ENCODE results near the gene HLA-A.
"Not testable (repeated sequence)": the region's sequence is repeated elsewhere in the genome, so short reads cannot be mapped to it uniquely, and the experiment has no call there.

Gene HLA-A

DNA sequence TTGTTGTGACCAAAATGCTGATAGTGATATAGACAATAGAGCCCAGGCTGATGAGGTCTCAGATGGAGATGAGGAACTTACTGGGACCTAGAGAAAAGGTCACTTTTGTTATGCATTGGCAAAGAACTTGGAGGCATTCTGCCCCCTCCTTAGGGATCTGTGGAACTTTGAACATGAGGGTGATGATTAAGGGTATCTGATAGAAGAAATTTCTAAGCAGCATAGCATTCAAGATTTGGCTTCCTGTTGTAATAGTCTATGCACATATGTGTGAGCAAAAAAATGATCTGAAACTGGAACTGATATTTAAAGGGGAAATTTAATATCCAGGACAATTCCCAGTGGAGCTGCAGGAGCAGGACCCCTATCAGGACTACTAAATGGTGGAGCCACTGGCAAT lies 17.1 kb downstream of the HLA-A start:
- DNase-seq (ENCODE audit: extremely low read depth in 1 of 2, low read depth in 1 of 2): no peak

DNA sequence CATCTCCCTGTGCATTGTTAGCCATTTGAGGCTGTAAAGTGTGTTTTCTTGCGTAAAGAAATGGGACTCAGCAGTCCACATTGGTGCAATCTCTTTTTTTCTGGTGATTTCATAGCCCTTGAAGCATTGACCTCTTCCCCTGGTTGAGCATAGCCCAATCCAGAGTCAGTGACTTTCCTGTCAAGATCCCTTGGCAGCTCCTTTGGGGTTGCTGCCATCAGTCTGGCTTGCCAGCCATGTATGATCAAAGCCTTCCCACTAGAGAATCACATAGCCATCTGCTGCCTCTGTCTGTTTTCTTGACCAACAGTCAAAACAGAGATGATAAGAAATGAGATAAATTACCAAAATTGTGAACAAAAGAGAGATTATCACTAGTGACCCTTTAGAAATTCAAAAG lies 19.6 kb downstream of the HLA-A start:
- no peak for DNase-seq (ENCODE audit: extremely low read depth in 1 of 2, low read depth in 1 of 2)

DNA sequence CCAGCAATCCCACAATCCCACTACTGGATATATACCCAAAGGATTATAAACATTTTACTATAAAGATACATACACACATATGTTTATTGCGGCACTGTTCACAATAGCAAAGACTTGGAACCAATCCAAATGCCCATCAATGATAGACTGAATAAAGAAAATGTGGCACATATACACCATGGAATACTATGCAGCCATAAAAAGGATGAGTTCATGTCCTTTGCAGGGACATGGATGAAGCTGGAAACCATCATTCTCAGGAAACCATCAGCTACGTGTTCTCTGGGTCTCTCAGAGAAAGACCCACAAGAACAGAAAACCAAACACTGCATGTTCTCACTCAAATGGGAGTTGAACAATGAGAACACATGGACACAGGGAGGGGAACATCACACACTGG lies 21.4 kb downstream of the HLA-A start:
- not testable (repeated sequence) for DNase-seq (ENCODE audit: extremely low read depth in 1 of 2, low read depth in 1 of 2)

DNA sequence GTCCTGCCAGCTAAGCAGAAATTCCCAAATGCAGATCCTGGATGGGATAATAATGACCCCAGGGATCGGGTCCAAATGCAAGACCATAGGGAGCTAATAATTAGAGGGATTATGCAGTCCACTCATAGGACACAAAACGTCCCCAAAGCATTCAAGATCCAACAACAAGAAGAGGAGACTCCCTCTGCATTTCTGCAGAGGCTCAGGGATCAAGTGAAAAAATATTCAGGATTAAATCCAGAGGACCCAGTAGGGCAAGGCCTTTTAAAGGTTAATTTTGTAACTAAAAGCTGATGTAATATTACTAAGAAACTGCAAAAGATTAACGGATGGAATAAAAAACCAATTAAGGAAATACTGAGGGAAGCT lies 22.2 kb downstream of the HLA-A start:
- no peak for DNase-seq (ENCODE audit: extremely low read depth in 1 of 2, low read depth in 1 of 2)

DNA sequence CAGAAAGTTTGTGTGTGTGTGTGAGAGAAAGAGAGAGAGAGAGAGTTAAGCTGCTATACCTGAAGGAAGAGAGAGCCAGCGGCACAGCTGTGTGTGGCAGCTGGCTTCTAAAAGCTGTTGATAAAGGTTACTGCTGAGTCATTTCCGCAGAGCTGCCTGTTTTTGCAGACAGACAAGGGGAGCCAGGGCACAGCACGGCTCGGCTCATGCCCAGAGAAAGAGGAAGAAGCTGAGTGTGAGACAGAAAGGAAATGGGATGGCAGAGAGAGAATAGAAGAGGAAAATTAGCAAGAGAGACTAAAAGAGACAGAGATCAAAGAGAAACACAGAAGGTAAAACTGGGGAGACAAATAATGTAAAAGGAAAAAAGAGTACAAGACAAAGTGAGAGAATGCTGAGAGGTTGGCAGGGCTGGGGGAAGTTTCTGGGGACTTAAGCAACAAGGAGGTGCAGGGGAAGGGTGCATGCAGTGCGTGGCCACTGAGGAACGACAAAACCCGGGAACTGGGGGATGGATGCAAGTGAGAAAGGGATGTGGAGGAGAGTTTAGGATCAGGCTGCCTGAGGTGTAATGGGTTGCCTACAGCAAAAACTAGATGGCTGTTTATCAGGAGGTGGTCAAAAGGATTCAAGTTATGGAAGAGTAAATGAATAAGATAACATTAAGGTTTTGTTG lies 22.7 kb downstream of the HLA-A start:
- DNase-seq (ENCODE audit: extremely low read depth in 1 of 2, low read depth in 1 of 2): peak in 1 of 2 donors; percentile 61

DNA sequence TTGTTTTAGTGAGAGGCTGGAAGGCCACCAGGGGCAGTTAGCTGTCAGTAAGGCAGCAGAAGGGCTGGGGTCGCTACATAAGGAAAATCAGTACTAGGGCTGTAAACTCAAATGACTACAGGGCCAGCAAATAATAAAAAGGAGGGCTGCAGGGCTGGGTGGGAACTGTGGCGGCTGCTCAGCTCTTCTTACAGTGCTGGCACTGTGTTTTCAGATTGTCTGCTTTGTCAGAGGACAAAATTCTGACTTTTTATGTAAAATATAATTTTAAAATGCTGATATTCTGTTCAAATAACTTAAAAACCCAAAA lies 23.2 kb downstream of the HLA-A start:
- no peak for DNase-seq (ENCODE audit: extremely low read depth in 1 of 2, low read depth in 1 of 2)

DNA sequence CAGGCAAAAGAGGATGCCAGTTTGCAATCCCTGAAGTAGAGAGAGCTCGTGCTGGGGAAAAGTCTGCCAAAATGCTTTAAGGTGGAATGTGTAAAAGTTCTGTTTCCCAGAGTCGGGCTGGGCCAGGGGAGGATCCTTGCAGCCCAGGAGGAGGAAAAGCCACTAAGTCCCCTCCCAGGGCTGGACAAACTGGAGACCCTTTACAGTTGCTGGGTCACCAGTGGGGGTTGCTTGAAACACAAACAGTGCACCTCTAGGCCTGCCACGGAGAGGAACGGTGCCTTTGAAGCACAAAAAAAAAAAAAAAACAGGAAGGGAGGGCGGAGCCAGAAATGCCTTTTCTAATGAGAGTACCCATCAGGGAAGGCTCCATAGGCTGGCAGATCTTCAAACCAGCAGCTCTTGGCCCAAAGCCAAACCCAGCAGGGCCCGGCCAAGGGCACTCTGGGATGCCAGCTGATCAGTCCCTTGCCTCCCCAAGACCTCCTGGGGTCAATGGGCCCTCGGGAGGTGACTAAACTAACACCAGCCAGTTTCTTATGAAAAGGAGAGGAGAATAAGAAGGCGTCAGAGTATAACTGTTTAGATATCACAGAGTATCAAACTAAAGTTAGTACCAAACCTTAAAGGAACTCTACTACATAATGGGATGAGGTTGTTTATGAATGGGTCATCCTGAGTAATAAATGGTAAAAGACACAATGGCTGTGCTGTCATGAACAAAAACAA lies 23.7 kb downstream of the HLA-A start:
- DNase-seq (ENCODE audit: extremely low read depth in 1 of 2, low read depth in 1 of 2): no peak

DNA sequence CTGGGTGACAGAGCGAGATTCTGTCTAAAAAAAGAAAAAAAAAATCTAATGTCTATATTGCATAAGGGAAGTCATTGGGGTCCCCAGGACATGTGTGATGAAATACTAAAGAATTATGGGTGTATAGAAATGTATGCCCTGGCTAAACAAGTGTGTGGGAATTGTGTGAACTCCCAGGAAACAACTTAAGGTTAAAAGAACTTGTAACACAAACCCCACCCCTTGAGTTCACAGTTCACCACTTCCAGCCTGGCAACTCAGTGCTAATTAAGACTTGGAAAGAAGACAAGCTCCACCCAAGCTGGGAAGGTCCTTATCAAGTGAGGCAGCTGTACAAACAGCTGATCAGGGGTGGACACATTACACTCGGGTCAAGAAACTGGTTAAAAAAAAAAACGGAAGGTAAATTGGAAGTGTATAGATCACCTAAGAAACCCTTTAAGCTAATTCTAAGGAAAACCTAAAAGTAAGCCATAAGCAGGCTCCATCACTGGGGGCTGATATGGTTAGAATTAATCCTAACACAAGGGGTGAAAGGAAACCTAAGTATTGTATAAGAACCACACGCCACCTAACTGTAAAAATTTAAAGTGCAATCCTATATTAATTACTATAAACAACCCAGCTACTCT lies 25.2 kb downstream of the HLA-A start:
- no peak for DNase-seq (ENCODE audit: extremely low read depth in 1 of 2, low read depth in 1 of 2)

DNA sequence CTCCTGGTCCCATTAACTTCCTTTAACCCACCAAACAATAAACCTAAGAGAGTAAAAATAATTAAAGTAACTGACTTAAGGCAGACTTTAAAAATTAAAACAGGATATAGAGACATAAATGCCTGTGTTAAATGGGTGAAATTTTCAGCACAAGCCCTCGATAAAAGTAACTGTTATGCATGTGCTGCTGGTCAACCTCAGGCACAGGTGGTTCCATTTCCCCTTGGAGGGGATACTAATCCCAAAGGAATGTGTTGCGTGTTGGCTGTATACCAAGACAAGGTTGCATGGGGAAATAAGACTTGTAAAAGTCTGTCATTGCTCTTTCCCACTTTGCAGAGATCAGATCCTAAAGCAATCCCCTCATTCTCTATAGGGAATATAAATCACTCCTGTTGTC lies 25.8 kb downstream of the HLA-A start:
- DNase-seq (ENCODE audit: extremely low read depth in 1 of 2, low read depth in 1 of 2): no peak

DNA sequence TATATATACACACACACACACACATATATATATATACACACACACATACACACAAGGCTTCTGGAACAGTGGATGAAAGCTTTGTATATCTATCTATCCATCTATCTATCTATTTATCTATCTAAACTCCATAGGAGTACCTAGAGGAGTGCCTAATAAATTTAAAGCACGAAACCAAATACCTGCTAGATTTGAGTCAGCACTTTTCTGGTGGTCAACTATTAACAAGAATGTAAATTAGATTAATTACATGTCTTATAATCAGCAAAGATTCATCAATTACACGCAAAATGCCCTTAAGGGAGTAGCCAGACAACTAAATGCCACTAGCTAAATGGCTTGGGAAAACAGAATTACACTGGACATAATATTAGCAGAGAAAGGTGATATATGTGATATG lies 26.6 kb downstream of the HLA-A start:
- DNase-seq (ENCODE audit: extremely low read depth in 1 of 2, low read depth in 1 of 2): no peak

DNA sequence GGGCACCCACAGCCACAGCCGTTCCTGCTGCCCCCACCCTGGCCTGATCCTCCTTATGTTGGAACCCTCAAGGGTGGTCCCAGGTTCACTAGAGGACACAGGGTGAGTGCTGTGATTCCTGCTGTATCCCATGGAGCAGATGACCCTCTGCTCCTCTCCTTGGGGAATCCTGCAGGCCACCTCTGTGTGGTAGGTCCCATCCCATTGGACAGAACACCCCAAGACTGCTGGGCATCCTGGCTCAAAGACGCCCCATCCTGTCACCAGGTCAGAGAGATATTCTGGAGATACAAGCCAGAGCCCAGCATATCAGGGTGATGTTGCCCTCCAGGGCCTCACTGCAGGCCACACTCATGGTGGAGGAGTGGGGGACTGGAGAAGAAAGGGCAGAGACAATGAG lies 28.4 kb downstream of the HLA-A start:
- DNase-seq (ENCODE audit: extremely low read depth in 1 of 2, low read depth in 1 of 2): no peak

DNA sequence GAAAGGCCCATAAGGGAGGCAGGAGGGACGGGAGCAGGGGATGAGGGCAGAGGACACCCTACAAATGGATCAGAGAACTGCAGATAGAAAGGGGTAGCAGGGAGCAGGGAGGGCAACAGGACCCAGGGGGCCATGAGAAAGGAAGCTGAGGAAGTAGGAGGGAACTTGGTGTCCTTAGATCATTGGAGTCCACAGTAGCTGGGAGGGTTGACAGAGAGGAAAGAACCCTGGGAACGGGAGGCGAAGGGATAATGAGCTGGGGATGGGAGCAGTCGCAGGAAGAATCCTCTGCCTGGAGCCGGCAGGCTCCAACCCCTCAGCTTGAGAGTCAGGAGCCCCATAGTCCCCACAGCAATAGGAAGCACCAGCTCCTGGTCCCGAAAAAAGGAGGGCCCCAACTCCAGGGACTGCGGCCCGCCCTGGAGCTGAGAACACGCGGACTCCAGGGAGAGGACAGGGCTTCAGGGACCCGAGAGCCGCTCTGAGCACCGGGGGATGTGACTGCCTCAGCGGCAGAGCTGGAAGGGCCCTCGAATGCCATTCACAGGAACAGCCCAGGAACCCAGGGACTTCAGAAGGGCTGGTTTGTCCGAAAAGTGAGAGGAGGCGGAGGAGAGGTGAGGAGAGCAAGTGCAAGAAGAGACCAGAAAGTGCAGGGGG lies 32.7 kb downstream of the HLA-A start:
- DNase-seq (ENCODE audit: extremely low read depth in 1 of 2, low read depth in 1 of 2): no peak

DNA sequence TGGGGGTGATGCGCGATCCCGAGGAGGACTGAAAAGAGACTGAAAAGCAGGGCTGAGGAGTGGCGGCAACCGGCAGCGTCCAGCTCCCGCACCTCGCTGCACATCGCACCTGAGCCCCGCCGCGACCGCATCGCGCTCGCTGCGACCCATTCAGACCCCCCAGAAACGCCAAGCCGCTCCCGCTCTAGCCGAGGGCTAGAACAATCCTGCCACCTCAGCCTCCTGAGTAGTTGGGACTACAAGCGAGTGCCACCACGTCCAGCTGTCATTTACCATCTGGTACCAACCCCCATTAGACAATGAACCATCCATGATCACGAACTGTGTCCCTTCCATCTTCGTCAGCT lies 33.2 kb downstream of the HLA-A start:
- no peak for DNase-seq (ENCODE audit: extremely low read depth in 1 of 2, low read depth in 1 of 2)

DNA sequence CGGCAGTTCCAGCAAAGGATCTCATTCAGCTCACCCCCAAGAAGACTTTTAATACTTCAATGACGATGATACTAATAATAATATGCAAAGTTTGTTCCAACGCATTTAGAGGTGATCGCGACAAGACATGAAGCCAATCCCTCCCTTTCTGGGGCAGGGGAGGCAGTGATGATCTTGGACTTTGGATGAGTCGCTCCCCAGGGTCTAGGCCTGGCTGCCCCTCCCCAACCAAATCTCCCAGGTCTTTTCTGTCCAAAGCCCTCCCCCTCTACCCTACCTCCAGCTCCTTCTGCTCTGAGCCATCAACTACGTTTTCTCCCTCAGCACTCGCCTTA lies 33.9 kb downstream of the HLA-A start:
- DNase-seq (ENCODE audit: extremely low read depth in 1 of 2, low read depth in 1 of 2): no peak

DNA sequence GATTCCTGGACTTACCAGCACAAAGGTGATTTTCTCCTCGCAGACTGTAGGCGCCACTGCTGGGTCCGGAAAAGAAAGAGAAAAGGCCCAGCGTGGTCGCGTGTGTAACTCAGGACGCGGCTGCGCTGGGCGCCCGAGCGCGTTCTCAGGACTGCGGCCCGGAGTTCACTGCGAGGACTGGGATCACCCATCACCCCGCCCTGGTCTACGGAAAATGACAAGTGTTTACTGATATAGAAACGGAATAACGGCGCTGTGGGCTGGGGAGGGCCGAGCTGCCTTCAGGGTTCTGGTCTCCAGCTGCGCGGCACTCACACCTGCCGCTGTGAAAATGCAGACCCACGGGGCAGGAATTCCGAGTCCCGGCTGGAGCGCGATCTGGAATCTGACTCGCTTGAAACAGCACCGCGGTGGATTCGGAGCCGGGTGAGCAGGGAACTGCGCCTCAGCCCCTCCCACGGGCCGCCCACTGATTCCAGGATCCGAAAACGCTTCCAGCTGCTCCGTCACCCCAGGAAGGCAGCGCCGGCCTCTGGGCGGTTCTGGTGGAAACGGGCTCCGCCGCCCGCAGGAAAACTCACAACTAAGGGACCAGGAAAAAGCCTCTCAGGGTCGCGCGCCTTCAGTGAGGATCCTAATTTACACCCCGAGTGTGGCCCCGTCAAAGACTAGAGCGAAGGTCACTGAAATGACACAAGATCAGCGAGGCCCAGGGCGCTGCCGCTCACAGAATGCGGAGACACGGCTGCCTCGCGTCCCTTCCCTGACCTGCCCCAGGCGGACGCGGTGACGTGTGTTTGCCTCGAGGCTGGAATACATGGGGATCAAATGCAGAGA lies 34.5 kb downstream of the HLA-A start:
- DNase-seq (ENCODE audit: extremely low read depth in 1 of 2, low read depth in 1 of 2): peak; percentile 30 to 39

DNA sequence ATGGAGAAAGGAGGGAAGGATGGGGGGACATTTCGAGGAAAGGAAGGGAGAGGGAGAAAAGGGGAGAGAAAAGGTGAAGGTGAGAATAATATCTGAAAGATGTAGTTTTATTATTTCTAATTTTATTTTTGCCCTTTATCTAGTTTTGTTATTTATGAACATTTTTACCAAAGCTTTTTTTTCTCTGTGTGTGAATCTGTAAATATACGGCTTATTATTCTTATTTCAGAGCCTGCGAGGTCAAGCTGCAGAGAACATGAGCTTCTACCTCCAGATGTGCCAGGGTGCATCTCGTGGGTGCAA lies 35.0 kb downstream of the HLA-A start:
- no peak for DNase-seq (ENCODE audit: extremely low read depth in 1 of 2, low read depth in 1 of 2)

DNA sequence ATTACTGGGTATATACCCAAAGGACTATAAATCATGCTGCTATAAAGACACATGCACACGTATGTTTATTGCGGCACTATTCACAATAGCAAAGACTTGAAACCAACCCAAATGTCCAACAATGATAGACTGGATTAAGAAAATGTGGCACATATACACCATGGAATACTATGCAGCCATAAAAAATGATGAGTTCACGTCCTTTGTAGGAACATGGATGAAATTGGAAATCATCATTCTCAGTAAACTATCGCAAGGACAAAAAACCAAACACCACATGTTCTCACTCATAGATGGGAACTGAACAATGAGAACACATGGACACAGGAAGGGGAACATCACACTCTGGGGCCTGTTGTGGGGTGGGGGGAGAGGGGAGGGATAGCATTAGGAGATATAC lies 37.7 kb downstream of the HLA-A start:
- DNase-seq (ENCODE audit: extremely low read depth in 1 of 2, low read depth in 1 of 2): not testable (repeated sequence)

DNA sequence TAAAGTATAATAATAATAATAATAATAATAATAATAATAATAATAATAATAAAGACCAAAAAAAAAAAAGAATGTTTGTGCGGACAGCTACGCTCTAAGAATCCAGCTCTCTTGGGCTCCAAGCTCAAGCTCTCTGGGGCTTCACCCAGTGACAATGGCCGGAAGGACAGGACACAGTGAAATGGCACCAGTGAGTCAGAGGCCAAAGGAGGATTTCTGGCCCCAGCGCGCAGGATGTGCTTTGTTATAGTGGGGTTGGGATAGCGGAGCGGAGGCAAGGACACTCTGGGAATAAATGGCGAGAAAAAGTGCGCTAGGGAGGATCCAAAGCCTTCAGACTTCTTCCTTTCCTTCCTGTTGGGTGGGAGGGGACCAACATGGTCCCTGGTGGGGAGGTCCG lies 38.2 kb downstream of the HLA-A start:
- DNase-seq (ENCODE audit: extremely low read depth in 1 of 2, low read depth in 1 of 2): no peak

DNA sequence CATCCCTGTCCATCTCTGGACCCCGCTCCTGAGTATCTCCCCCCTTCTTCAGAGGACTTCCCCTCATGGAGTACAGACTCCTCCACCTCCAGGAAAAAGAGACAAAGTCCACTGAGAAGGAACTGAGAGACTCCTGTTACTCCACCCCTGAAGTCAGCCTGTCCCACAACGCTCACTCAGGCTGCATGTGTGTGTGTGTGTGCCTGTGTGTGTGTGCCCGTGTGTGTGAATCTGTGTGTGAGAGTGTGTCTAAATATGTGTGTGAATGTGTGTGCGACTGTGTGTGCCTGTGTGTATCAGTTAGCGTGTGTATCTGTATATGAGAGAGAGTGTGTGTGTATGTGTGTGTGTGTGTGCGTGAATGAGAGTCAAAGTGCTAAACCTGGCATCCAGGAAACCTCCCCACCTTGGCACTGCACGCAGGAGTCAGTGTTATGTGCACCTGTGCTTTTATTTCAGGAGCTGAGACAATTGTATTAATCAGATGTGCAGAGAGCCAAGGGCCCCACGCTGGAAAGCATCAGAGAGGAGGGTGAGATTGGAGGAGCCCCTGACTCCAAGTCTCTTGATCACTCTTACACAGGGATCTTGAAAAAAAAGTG lies 39.0 kb downstream of the HLA-A start:
- no peak for DNase-seq (ENCODE audit: extremely low read depth in 1 of 2, low read depth in 1 of 2)

DNA sequence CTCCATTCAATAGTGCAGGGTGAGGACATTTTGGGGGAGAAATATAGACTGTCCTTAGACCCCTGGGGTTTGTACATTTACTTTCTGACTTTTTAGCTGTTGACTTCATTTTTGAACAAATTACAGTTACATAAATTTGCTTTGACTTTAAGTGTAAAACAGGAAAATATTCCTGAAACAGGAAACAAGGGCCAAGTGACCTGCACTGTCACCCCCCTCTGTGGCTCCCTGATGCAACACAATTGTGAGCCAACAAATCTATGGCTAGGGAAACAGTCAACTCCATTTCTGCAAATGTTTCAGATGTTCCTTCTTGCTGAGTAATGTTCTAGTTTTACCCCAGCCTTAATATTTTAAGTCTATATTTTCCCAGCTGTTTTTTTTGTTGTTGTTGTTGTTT lies 39.8 kb downstream of the HLA-A start:
- DNase-seq (ENCODE audit: extremely low read depth in 1 of 2, low read depth in 1 of 2): no peak

DNA sequence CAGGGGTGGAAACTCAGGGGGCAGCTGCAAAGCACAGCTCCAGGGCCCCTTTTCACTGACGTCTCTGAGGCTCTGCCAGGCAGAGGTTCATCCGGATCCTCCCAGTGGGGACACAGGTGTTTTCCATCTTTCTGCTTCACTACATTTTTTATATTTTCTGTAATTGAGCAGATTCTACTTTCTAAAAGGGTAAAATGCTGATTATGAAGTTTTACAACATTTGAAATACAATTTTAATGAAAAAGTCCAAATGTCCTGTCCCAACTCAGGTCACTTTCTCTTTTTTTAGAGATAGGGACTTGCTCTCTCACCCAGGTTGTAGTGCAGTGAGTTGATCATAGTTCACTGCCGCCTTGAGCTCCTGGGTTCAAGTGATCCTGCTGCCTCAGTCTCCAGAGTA lies 41.9 kb downstream of the HLA-A start:
- no peak for DNase-seq (ENCODE audit: extremely low read depth in 1 of 2, low read depth in 1 of 2)
